ENCODE measurements around the gene CCN6. TPM values are rescaled to one million over a fixed set of nuclear protein-coding genes. Genes with fewer than 3 reads are reported as not detected.

CCN6 gene
- total RNA-seq, 1 donor from 2014 or later, result not detected

DNA sequence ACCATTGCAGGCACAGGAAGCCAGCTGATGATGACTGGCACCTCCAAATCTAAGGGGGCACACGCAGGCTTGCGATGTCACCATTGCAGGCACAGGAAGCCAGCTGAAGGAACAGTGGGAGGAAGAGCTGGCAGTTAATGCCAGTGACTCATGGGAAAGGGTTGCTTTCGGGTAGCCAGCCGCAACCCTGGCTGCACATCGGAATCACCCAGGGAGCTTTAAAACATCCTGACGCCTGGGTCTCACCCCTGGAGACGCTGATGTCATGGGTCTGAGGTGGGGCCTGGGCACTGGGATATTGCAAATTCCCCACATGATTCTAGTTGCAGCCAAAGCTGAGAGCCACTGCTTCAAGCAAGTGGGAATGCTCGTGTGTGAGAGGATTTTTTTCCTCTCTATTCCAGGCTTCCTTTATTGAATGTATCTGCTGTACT, 16.1 kb upstream of the CCN6 start:
- DNase-seq (ENCODE audit: low spot score), result no peak
- no peak overlapping the region for H3K4me2 ChIP-seq
- H3K4me3 ChIP-seq, result no peak overlapping the region

DNA sequence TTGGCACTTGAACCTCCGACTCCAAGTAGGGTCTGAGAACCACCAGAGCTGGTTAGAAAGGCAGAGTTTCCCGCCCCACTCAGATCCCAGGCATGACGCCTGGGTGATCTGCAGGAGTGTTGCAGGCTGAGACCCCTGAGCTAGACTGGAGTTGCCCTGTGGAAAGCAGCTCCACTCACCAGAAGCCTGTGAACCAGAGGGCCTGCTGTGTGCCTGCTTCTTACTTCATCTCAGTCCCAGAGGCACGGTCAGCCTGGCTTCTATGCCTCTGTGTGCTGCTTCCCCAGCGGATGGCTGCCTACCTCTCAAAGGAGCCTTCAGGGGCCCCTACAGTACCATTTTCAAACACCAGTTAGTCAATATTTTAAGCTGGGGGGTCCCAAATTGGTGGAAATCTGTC, 15.6 kb upstream of the CCN6 start:
- Mint-ChIP-seq H3K4me3 (no peak overlapping the region), H3K9me3 (no peaks in the 10 kb centered on the region), H3K4me1 (peaks cover 20% of the 10 kb centered on the region), H3K36me3 (no peaks in the 10 kb centered on the region), H3K27ac (no peak overlapping the region), H3K27me3 (ENCODE audit: insufficient read depth, low read depth) (peaks cover 4% of the 10 kb centered on the region)
- no peak overlapping the region for H2AFZ ChIP-seq (replicated peaks)
- H3K9me3 ChIP-seq (ENCODE audit: low read depth), result no peaks in the 10 kb centered on the region
- no peaks in the 10 kb centered on the region for H3K36me3 ChIP-seq
- H3K9ac ChIP-seq, result no peak overlapping the region
- H3K27me3 ChIP-seq, result no peaks in the 10 kb centered on the region
- no peaks in the 10 kb centered on the region for H3K4me1 ChIP-seq
- H3K27ac ChIP-seq, result no peak overlapping the region
- no peak for DNase-seq (ENCODE audit: low spot score)
- H3K79me2 ChIP-seq (ENCODE audit: low read depth), result no peaks in the 10 kb centered on the region
- no peaks in the 10 kb centered on the region for H4K20me1 ChIP-seq (ENCODE audit: low read depth)
- TF ChIP-seq EZH2 (IDR thresholded peaks at IDR 0.05) (no peak), EZH2phosphoT487 (IDR thresholded peaks at IDR 0.05) (no peak)
- TF ChIP-seq, protein P1, sequence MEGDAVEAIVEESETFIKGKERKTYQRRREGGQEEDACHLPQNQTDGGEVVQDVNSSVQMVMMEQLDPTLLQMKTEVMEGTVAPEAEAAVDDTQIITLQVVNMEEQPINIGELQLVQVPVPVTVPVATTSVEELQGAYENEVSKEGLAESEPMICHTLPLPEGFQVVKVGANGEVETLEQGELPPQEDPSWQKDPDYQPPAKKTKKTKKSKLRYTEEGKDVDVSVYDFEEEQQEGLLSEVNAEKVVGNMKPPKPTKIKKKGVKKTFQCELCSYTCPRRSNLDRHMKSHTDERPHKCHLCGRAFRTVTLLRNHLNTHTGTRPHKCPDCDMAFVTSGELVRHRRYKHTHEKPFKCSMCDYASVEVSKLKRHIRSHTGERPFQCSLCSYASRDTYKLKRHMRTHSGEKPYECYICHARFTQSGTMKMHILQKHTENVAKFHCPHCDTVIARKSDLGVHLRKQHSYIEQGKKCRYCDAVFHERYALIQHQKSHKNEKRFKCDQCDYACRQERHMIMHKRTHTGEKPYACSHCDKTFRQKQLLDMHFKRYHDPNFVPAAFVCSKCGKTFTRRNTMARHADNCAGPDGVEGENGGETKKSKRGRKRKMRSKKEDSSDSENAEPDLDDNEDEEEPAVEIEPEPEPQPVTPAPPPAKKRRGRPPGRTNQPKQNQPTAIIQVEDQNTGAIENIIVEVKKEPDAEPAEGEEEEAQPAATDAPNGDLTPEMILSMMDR (IDR thresholded peaks at IDR 0.05), result no peak
- no peak overlapping the region for H3K4me3 ChIP-seq
- no peak overlapping the region for H3K4me2 ChIP-seq
- peaks cover 2% of the 10 kb centered on the region for H3F3A ChIP-seq (ENCODE audit: low read depth)

More for the DNA sequence above, 16.1 kb upstream of the CCN6 start:
- TF ChIP-seq EZH2phosphoT487 (IDR thresholded peaks at IDR 0.05) (no peak), EZH2 (IDR thresholded peaks at IDR 0.05) (no peak)
- TF ChIP-seq, protein P1 (IDR thresholded peaks at IDR 0.05), result no peak
- H3K9me3 ChIP-seq (ENCODE audit: low read depth), result no peaks in the 10 kb centered on the region
- H3F3A ChIP-seq (ENCODE audit: low read depth), result no peaks in the 10 kb centered on the region
- H3K9ac ChIP-seq, result no peak overlapping the region
- H3K27ac ChIP-seq, result no peak overlapping the region
- Mint-ChIP-seq H3K27ac (no peak overlapping the region), H3K4me3 (no peak overlapping the region), H3K36me3 (no peaks in the 10 kb centered on the region), H3K9me3 (no peaks in the 10 kb centered on the region), H3K4me1 (peaks cover 19% of the 10 kb centered on the region), H3K27me3 (ENCODE audit: insufficient read depth, low read depth) (peaks cover 4% of the 10 kb centered on the region)
- H3K79me2 ChIP-seq (ENCODE audit: low read depth), result no peaks in the 10 kb centered on the region
- peaks cover under 1% of the 10 kb centered on the region for H3K27me3 ChIP-seq
- no peaks in the 10 kb centered on the region for H3K4me1 ChIP-seq
- H2AFZ ChIP-seq (replicated peaks), result no peak overlapping the region
- H4K20me1 ChIP-seq (ENCODE audit: low read depth), result no peaks in the 10 kb centered on the region
- H3K36me3 ChIP-seq, result no peaks in the 10 kb centered on the region

DNA sequence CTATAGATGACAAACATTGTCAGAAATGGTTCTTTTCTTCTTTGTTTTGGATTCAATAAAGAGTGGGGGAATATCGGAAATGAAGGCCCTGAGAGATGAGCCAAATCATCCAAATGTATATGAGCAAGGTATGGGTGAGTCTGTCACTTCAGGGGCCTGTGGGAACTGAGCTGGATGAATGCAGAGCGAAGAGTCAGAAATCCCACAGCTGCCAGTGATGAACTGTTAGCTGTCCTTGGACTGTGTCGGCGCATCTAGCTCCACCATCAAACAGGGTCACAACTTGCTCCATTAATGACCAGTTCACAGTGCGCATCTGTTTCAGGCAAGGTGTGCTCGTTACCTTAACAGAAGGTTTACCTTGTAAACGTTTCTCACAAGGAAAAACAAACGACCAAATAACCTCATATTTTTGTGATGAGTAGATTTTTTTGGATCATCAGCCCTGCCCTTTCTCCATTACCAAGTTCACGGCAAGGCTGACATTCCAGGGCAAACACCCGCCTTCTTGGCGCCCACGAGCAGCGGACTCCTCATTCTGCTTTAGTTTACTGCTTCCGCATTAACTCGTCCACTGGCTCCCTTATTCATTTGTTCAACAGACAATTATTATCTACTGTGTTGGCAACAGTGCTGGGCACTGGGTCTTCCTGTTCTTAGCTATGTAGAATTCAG, 15.0 kb upstream of the CCN6 start:
- peaks cover 20% of the 10 kb centered on the region for H3K4me1 Mint-ChIP-seq
- no peak overlapping the region for H3K4me3 Mint-ChIP-seq
- Histone ChIP-seq H4K20me1 (ENCODE audit: low read depth) (no peaks in the 10 kb centered on the region), H3K27me3 (no peaks in the 10 kb centered on the region), H3K4me2 (no peak overlapping the region), H3K27ac (no peak overlapping the region), H2AFZ (replicated peaks) (no peak overlapping the region), H3F3A (ENCODE audit: low read depth) (peaks cover 5% of the 10 kb centered on the region), H3K79me2 (ENCODE audit: low read depth) (no peaks in the 10 kb centered on the region), H3K4me3 (no peak overlapping the region), H3K4me1 (no peaks in the 10 kb centered on the region), H3K36me3 (no peaks in the 10 kb centered on the region), H3K9ac (no peak overlapping the region), H3K9me3 (ENCODE audit: low read depth) (no peaks in the 10 kb centered on the region)
- H3K27ac Mint-ChIP-seq, result no peak overlapping the region
- DNase-seq (ENCODE audit: low spot score), result no peak
- peaks cover 4% of the 10 kb centered on the region for H3K27me3 Mint-ChIP-seq (ENCODE audit: insufficient read depth, low read depth)
- no peaks in the 10 kb centered on the region for H3K36me3 Mint-ChIP-seq
- TF ChIP-seq EZH2 (IDR thresholded peaks at IDR 0.05), result no peak
- TF ChIP-seq, protein P1 (IDR thresholded peaks at IDR 0.05), result no peak
- TF ChIP-seq EZH2phosphoT487 (IDR thresholded peaks at IDR 0.05), result no peak
- H3K9me3 Mint-ChIP-seq, result no peaks in the 10 kb centered on the region

All from neural progenitor cell (in vitro differentiated cells).